ENCODE results near the gene TTC13. TPM values are rescaled to one million over a fixed set of nuclear protein-coding genes. Genes with fewer than 3 reads are reported as not detected.

The TTC13 gene
- total RNA-seq, 4 donors from 2014 or later = 14.4 to 28.5 (median 26.1) TPM

DNA sequence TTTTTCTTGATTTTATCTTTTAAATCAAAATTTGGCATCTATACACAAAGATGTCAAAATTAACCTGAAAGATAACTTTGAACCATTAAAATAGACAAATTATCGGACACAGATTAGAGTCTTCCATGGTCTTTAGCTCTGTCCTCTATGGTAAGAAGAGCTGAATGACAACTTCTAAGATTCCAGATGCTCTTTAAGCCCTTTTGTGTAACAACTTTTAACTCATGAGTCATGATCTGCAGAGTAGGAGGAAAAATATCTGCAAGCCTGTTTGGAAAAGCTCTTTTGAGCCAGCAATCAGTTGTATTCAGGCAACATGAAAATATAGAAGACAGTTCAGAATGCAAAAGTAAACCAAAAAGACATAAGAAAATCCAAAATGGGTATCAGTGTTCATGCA, 37.8 kb downstream of the TTC13 start:
- TF ChIP-seq, protein P1, sequence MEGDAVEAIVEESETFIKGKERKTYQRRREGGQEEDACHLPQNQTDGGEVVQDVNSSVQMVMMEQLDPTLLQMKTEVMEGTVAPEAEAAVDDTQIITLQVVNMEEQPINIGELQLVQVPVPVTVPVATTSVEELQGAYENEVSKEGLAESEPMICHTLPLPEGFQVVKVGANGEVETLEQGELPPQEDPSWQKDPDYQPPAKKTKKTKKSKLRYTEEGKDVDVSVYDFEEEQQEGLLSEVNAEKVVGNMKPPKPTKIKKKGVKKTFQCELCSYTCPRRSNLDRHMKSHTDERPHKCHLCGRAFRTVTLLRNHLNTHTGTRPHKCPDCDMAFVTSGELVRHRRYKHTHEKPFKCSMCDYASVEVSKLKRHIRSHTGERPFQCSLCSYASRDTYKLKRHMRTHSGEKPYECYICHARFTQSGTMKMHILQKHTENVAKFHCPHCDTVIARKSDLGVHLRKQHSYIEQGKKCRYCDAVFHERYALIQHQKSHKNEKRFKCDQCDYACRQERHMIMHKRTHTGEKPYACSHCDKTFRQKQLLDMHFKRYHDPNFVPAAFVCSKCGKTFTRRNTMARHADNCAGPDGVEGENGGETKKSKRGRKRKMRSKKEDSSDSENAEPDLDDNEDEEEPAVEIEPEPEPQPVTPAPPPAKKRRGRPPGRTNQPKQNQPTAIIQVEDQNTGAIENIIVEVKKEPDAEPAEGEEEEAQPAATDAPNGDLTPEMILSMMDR (IDR thresholded peaks at IDR 0.05) = no peak
- TF ChIP-seq POLR2A (IDR thresholded peaks at IDR 0.05) = no peak
- H3K27me3 ChIP-seq = no peaks in the 10 kb centered on the region
- no peak overlapping the region for H3K4me3 ChIP-seq (replicated peaks in 1 of 3)
- no peak overlapping the region for H3K27ac ChIP-seq
- intact Hi-C loops (cut with DNase I) = no loop called here
- no peak for DNase-seq
- WGBS, 2 donors = 98% methylated on average over 1 of the region's 1 CpG
- no peaks in the 10 kb centered on the region for H3K4me1 ChIP-seq
- H3K9me3 ChIP-seq = no peaks in the 10 kb centered on the region
- H3K36me3 ChIP-seq = no peaks in the 10 kb centered on the region

DNA sequence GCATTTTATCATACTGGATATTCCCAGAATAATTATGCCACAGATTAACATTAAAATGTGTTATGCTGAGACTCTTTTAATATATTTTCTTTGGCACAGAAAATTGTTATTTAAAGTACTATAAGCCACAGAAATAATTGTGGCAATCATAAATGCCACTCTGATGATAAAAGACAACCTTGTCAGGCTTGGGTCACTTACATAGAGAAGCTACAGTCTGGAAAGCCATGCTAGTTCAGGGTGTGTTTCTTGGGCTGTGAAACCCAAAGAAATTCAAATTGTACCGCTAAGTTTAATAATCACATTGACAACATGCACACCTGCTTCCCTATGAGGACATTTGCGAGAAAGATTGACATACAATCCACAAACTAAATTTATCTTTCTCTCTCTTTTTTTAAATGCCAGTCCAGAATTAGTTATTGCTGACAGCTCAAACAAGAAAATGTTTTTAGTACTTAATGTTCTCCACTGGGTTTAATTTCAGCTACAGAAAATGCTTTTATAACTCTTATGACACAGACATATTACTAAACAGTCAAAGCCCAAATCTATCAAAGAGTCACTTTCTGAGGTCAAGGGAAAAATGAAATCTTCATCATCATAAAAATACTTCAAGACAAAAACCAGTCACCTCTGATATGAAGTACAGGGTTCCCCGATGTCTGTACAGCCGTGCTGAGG, 38.7 kb downstream of the TTC13 start:
- H3K27ac ChIP-seq = no peak overlapping the region
- no peaks in the 10 kb centered on the region for H3K36me3 ChIP-seq
- no peak overlapping the region for H3K4me3 ChIP-seq (replicated peaks in 1 of 3)
- TF ChIP-seq, protein P1 (IDR thresholded peaks at IDR 0.05) = no peak
- no peak for TF ChIP-seq POLR2A (IDR thresholded peaks at IDR 0.05)
- no peaks in the 10 kb centered on the region for H3K27me3 ChIP-seq
- no peaks in the 10 kb centered on the region for H3K9me3 ChIP-seq
- H3K4me1 ChIP-seq = no peaks in the 10 kb centered on the region
- intact Hi-C loops (cut with DNase I) = no loop called here
- 90 to 91% methylated on average over 4 of the region's 4 CpGs for WGBS, 2 donors
- no peak for DNase-seq

DNA sequence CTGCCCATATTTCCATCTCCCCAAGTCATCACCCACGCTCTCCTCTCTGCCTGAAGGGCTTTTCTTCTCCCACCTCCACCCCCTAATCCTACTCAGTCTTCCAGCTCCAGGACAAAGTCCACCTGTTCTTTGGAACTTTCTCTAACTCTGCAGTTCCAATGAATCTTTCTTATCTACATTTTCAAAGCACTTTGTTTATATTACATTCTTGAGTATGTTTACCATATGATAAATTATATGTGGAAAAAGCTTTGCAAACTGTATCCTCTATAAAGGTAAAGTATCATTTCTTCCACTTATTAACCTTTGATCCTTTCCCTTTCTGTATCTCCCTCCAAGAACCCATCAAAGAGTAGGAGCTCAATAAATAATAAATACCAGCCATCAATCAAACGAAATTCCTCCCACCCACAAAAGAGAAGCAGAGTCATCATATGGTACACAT, 39.7 kb downstream of the TTC13 start:
- TF ChIP-seq, protein P1 (IDR thresholded peaks at IDR 0.05) = no peak
- no peak for TF ChIP-seq POLR2A (IDR thresholded peaks at IDR 0.05)
- Histone ChIP-seq H3K4me1 (no peaks in the 10 kb centered on the region), H3K9me3 (no peaks in the 10 kb centered on the region), H3K27me3 (no peaks in the 10 kb centered on the region), H3K36me3 (no peaks in the 10 kb centered on the region), H3K4me3 (replicated peaks in 1 of 3) (no peak overlapping the region), H3K27ac (no peak overlapping the region)
- intact Hi-C loops (cut with DNase I) = no loop called here
- DNase-seq = no peak
- 89 to 92% methylated on average over 2 of the region's 2 CpGs for WGBS, 2 donors

DNA sequence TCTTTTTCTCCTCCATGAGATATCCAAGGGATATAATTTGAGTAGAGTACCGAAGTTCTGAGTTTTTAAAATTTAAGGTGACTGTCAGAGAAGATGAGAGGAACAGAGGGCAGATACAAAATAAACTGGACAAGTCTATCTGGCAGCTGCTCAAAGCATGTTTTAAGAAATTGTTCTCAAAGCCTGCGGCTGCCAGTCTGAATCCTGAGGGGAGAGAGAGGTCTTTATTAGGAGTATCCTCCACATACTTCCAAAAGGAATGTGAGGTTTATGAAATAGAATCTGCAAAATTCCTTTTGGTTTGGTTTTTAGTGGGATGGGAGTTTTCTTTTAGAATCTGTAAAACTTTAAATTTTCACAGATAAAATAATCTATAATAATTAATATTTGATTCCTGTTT, 41.3 kb downstream of the TTC13 start:
- DNase-seq = peak in 1 of 2 donors; percentile 10
- TF ChIP-seq, protein P1 (IDR thresholded peaks at IDR 0.05) = no peak
- no peak for TF ChIP-seq POLR2A (IDR thresholded peaks at IDR 0.05)
- no peak overlapping the region for H3K27ac ChIP-seq
- no peaks in the 10 kb centered on the region for H3K9me3 ChIP-seq
- no peak overlapping the region for H3K4me3 ChIP-seq (replicated peaks in 1 of 3)
- H3K36me3 ChIP-seq = no peaks in the 10 kb centered on the region
- 35 to 37% methylated on average over 2 of the region's 2 CpGs for WGBS, 2 donors
- intact Hi-C loops (cut with DNase I) = no loop called here
- no peaks in the 10 kb centered on the region for H3K4me1 ChIP-seq
- H3K27me3 ChIP-seq = no peaks in the 10 kb centered on the region

DNA sequence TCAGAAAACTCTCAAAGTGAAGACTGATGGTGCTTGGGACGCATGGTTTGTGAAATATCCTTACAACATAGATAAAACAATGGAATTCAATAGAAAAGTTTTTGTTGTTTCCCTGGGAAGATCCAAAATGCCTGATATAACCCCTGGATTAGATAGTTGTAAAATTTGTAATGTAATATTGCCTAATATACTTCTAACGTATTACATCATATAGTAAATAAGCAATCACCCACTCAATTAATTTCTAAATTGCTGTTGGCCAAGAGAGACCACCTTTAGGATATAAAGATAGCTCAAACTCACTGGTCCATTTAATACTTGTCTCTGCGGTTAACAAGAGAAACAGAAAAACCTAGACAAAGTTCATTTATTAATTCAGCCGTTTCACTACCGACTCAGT, 42.2 kb downstream of the TTC13 start:
- intact Hi-C loops (cut with DNase I) = no loop called here
- H3K4me1 ChIP-seq = no peaks in the 10 kb centered on the region
- no peaks in the 10 kb centered on the region for H3K36me3 ChIP-seq
- no peak overlapping the region for H3K4me3 ChIP-seq (replicated peaks in 1 of 3)
- 86 to 91% methylated on average over 5 of the region's 5 CpGs for WGBS, 2 donors
- H3K9me3 ChIP-seq = no peaks in the 10 kb centered on the region
- H3K27me3 ChIP-seq = no peaks in the 10 kb centered on the region
- TF ChIP-seq, protein P1 (IDR thresholded peaks at IDR 0.05) = no peak
- no peak for TF ChIP-seq POLR2A (IDR thresholded peaks at IDR 0.05)
- no peak overlapping the region for H3K27ac ChIP-seq
- no peak for DNase-seq

All from thyroid gland (tissue), 4 donors.